Endothelial cell of umbilical vein (primary cell): ENCODE results near the gene LST1. TPM values are rescaled to one million over a fixed set of nuclear protein-coding genes. Genes with fewer than 3 reads are reported as not detected.

Experiments used
- BruUV-seq: library from RNA; stranded (reverse); fragments of 400-500 nt; replicated peaks from 2 replicates; lab custom pipeline; 2021; lab: Mats Ljungman, UMichigan
- CTCF ChIA-PET: fragments of 300-600, 350-600 bp; sonication (Branson Sonifier 250); formaldehyde crosslinking; loops from one replicate; lab custom pipeline; 2021; ENCODE audit warnings: antibody characterized with exemption, inconsistent platforms; lab: Charles Lee
- POLR2A ChIA-PET: fragments of 300-600, 350-600 bp; sonication (Branson Sonifier 250); formaldehyde crosslinking; loops from one replicate; lab custom pipeline; 2021; ENCODE audit warnings: antibody characterized with exemption, inconsistent platforms; lab: Charles Lee
- DNase-seq: peaks from one replicate; pipeline ENCODE4 v3.0.0-alpha.2; 2011; ENCODE audit warnings: low read depth, low spot score
- FAIRE-seq: peaks from 2 replicates; lab custom pipeline; 2011; peaks lifted over from hg19 to GRCh38; lab: Jason Lieb, UNC
- H2AFZ ChIP-seq: 2 replicates; pipeline ENCODE4 v1.6.0; 2012; ENCODE audit warnings: low read depth, low read length, control low read depth, inconsistent platforms
- H3K27ac ChIP-seq: 2 replicates; pipeline ENCODE4 v1.5.1; 2011; ENCODE audit warnings: low read depth, mild to moderate bottlenecking, control low read depth, low read length, moderate library complexity; ENCODE audit not compliant: insufficient read depth
- H3K27me3 ChIP-seq, 2 experiments: 2 replicates each; pipeline versions ENCODE4 v1.6.0 to v1.6.1; 2011; ENCODE audit warnings: low read length in 2 of 2, mixed read lengths in 1 of 2; ENCODE audit not compliant: control insufficient read depth in 2 of 2, insufficient read depth in 2 of 2
- H3K36me3 ChIP-seq, 2 experiments: 2 replicates in 1 of 2; 3 replicates in 1 of 2; pipeline ENCODE4 v1.5.1; 2011; ENCODE audit warnings: low read length in 2 of 2, mild to moderate bottlenecking in 1 of 2, moderate library complexity in 1 of 2; ENCODE audit not compliant: control insufficient read depth in 2 of 2, insufficient read depth in 2 of 2; ENCODE audit errors: extremely low read depth in 1 of 2
- H3K4me1 ChIP-seq: 3 replicates; pipeline ENCODE4 v1.5.1; 2011; ENCODE audit warnings: mild to moderate bottlenecking, low read length; ENCODE audit not compliant: control insufficient read depth, insufficient read depth; ENCODE audit errors: extremely low read depth
- H3K4me2 ChIP-seq: 2 replicates; pipeline ENCODE4 v1.6.1; 2011; ENCODE audit warnings: low read length, control low read depth, mixed read lengths; ENCODE audit not compliant: insufficient read depth
- H3K4me3 ChIP-seq, 3 experiments: fragments of 200-600 bp in 1 of 3; sonication (generic), shearing (Covaris generic) in 1 of 3; replicated peaks in 1 of 3; 2 replicates each; pipeline ENCODE4 v1.5.1; 2011 to 2016; ENCODE audit warnings: control low read depth in 3 of 3, low read length in 3 of 3, mild to moderate bottlenecking in 2 of 3, inconsistent platforms in 1 of 3, low read depth in 1 of 3, moderate library complexity in 1 of 3; ENCODE audit not compliant: insufficient read depth in 1 of 3
- H3K79me2 ChIP-seq: 2 replicates; pipeline ENCODE4 v1.6.0; 2012; ENCODE audit warnings: low read length, inconsistent platforms; ENCODE audit not compliant: control insufficient read depth, insufficient read depth
- H3K9ac ChIP-seq: replicated peaks from 2 replicates; pipeline ENCODE3; 2011; ENCODE audit warnings: low read length, control low read depth; ENCODE audit not compliant: insufficient read depth; ENCODE audit errors: extremely low read depth
- H3K9me1 ChIP-seq: replicated peaks from 3 replicates; pipeline ENCODE4 v1.6.0; 2011; ENCODE audit warnings: mild to moderate bottlenecking, low read length; ENCODE audit not compliant: control insufficient read depth, insufficient read depth; ENCODE audit errors: extremely low read depth
- H3K9me3 ChIP-seq: replicated peaks from 2 replicates; pipeline ENCODE4 v1.5.1; 2012; ENCODE audit warnings: low read length, inconsistent platforms; ENCODE audit not compliant: control insufficient read depth, insufficient read depth
- H4K20me1 ChIP-seq: replicated peaks from 2 replicates; pipeline ENCODE3; 2011; ENCODE audit warnings: mild to moderate bottlenecking, low read length; ENCODE audit not compliant: control insufficient read depth, insufficient read depth; ENCODE audit errors: extremely low read depth
- EZH2 ChIP-seq: IDR thresholded peaks from 2 replicates; pipeline ENCODE4 v1.6.1; 2012; ENCODE audit warnings: borderline replicate concordance, low read depth, mild to moderate bottlenecking, moderate library complexity, low read length, inconsistent platforms; ENCODE audit not compliant: severe bottlenecking
- FOS ChIP-seq: IDR thresholded peaks from 2 replicates; pipeline ENCODE4 v1.6.1; 2011; ENCODE audit warnings: mild to moderate bottlenecking, low read length, moderate library complexity, borderline replicate concordance; ENCODE audit not compliant: insufficient read depth
- GATA2 ChIP-seq: IDR thresholded peaks from 2 replicates; pipeline ENCODE4 v1.7.0; 2011; ENCODE audit warnings: low read depth, mild to moderate bottlenecking, moderate library complexity, mixed read lengths, low read length; ENCODE audit not compliant: insufficient read length, insufficient read depth
- MAX ChIP-seq: IDR thresholded peaks from 2 replicates; pipeline ENCODE4 v1.6.1; 2011; ENCODE audit not compliant: insufficient read depth, insufficient read length
- POLR2AphosphoS5 ChIP-seq: IDR thresholded peaks from 2 replicates; pipeline ENCODE4 v1.6.1; 2012; ENCODE audit warnings: low read depth, mild to moderate bottlenecking, control low read depth, low read length, moderate library complexity; ENCODE audit not compliant: insufficient read depth
- dilution Hi-C: fragments of 300-500 bp; cut with MboI; formaldehyde crosslinking; loops from one replicate; pipeline ENCODE4 v1.15.0; 2019; ENCODE audit warnings: low sequenced_read_pairs; ENCODE audit not compliant: extremely low pct_ligation_motif_present
- intact Hi-C: fragments of 100-400 bp; cut with micrococcal nuclease; formaldehyde crosslinking; loops from one replicate; pipeline ENCODE4 v1.10.0; 2022
- polyA plus RNA-seq, 4 experiments: library from polyadenylated mRNA; depleted of rRNA in 3 of 4; stranded (reverse) in 3 of 4; unstranded in 1 of 4; fragments of >200 nt; gene quantifications; 2 replicates each; pipeline versions ENCODE4 v1.2.1 to v1.2.3, GENCODE V29; 2011 to 2012; ENCODE audit warnings: missing spikeins in 1 of 4
- total RNA-seq: library from RNA; stranded (reverse); gene quantifications from 2 replicates; pipeline ENCODE4 v1.2.3, GENCODE V29; 2021
- TF ChIP-seq, protein P1 (sequence below), 2 donors: IDR thresholded peaks; 1 replicate in 1 of 2; 2 replicates in 1 of 2; pipeline ENCODE4 v1.5.1; 2011; ENCODE audit warnings: low read length in 2 of 2, mild to moderate bottlenecking in 2 of 2, moderate library complexity in 2 of 2, control low read depth in 1 of 2, inconsistent platforms in 1 of 2, low read depth in 1 of 2; ENCODE audit not compliant: insufficient read depth in 1 of 2; ENCODE audit errors: extremely low read depth in 1 of 2

LST1 gene
- total and polyA plus RNA-seq, 2 donors (not counting 3 experiments of a cell fraction or from before 2014, with no cell fraction given), result 1.00 to 1.8 TPM

GRCh38 chr6:31558631-31559500 lies 27.2 kb upstream of the LST1 start:
- H2AFZ ChIP-seq, result no peak overlapping the region
- H3K9me1 ChIP-seq, result no peaks in the 10 kb centered on the region
- ChIA-PET POLR2A (interaction anchor here (0.8 kb wide), 1 partner anchor 22 kb away, joined by 3 read pairs; no protein-coding TSS in a partner anchor), CTCF (interaction anchor here (1.5 to 31.0 kb wide), 3 partner anchors 8 to 30 kb away, joined by 5 to 1517 read pairs (median 31); partner anchors contain the start of genes LST1, LTB, NCR3 and NFKBIL1)
- peaks cover 2 to 10% of the 10 kb centered on the region in 2 experiments for H3K36me3 ChIP-seq
- TF ChIP-seq GATA2 (no peak), FOS (no peak), MAX (no peak), POLR2AphosphoS5 (no peak), EZH2 (no peak)
- TF ChIP-seq, protein P1, sequence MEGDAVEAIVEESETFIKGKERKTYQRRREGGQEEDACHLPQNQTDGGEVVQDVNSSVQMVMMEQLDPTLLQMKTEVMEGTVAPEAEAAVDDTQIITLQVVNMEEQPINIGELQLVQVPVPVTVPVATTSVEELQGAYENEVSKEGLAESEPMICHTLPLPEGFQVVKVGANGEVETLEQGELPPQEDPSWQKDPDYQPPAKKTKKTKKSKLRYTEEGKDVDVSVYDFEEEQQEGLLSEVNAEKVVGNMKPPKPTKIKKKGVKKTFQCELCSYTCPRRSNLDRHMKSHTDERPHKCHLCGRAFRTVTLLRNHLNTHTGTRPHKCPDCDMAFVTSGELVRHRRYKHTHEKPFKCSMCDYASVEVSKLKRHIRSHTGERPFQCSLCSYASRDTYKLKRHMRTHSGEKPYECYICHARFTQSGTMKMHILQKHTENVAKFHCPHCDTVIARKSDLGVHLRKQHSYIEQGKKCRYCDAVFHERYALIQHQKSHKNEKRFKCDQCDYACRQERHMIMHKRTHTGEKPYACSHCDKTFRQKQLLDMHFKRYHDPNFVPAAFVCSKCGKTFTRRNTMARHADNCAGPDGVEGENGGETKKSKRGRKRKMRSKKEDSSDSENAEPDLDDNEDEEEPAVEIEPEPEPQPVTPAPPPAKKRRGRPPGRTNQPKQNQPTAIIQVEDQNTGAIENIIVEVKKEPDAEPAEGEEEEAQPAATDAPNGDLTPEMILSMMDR (IDR thresholded peaks at IDR 0.05; ENCODE audit: extremely low read depth in 1 of 2, insufficient read depth in 1 of 2, low read depth in 1 of 2, low read length in 2 of 2), result no peak
- peak overlapping the region; percentile 90 for H3K4me2 ChIP-seq
- H3K9ac ChIP-seq, result peak overlapping the region; percentile 82
- no peaks in the 10 kb centered on the region for H4K20me1 ChIP-seq
- H3K27me3 ChIP-seq, result no peaks in the 10 kb centered on the region
- H3K79me2 ChIP-seq, result peaks cover 7% of the 10 kb centered on the region
- peak overlapping the region; percentile 98 for H3K27ac ChIP-seq
- intact Hi-C loops, result no loop called here
- BruUV-seq, result no TSS peak
- peaks cover 67% of the 10 kb centered on the region for H3K4me1 ChIP-seq
- no peaks in the 10 kb centered on the region for H3K9me3 ChIP-seq
- dilution Hi-C loops, result no loop called here
- FAIRE-seq (peak; percentile 63), DNase-seq (peak; percentile 46)
- no peak overlapping the region for H3K4me3 ChIP-seq
